Activated gamma-delta T cell (primary cell): ENCODE results near the gene MYO1B.

ENCODE experiments used
- DNase-seq: peaks from one replicate; lab custom pipeline; 2025; lab: John Stamatoyannopoulos, UW

MYO1B gene

GRCh38 chr2:191322828-191323506, 77.8 kb downstream of the MYO1B start:
- DNase-seq, result no peak

- no peak for DNase-seq
Measured at GRCh38 chr2:191325651-191326365, 80.6 kb downstream of the MYO1B start.

GRCh38 chr2:191327484-191327883, 82.3 kb downstream of the MYO1B start:
- DNase-seq, result no peak

GRCh38 chr2:191328150-191328809, 83.1 kb downstream of the MYO1B start:
- DNase-seq, result no peak

DNA sequence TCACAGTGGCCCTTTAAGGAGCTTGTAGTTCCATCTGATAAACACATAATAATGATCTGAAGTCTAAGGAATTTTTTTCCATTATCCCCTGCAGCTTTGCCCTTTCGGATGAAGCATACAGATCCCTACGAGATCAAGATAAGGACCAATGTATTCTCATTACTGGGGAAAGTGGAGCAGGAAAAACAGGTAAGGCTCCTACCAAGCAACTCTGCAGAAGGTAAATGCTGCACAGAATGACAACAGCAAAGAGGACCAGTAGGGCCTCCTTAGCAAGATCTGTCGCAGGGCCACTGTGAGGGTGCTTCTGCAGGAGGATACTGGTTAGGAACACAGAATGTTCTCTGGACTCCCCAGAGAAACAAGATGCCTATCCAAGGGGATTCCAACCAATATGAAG, 84.6 kb downstream of the MYO1B start:
- DNase-seq, result no peak

- no peak for DNase-seq
Measured at GRCh38 chr2:191333911-191334357, 88.7 kb downstream of the MYO1B start.

DNA sequence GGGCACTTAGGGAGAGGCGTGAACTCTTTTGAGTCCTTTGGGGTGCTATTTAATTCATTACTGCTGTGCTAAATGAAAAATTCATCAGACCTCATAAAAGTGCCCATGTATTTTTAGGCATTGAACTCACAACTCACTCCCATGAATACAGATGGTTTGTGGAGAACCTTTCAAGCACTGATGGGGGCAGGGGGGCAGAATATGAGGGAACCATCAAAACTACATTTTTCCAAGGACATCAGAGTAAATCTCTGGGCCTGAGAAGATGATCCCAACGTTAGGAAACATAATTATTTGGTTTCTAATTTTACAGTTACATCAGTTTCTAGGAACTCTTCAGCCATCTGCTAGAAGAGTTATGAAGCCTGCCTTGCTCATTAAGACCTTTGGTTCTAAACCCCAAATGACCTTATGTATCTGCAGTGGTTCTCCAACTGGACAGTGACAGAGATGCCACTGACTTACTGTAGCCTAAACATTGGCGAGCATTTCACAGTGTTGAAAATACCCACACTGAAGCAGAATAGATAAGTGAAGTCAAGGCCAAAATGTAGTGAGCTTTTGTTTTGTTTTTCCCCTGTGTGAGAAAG, 90.8 kb downstream of the MYO1B start:
- DNase-seq, result no peak

DNA sequence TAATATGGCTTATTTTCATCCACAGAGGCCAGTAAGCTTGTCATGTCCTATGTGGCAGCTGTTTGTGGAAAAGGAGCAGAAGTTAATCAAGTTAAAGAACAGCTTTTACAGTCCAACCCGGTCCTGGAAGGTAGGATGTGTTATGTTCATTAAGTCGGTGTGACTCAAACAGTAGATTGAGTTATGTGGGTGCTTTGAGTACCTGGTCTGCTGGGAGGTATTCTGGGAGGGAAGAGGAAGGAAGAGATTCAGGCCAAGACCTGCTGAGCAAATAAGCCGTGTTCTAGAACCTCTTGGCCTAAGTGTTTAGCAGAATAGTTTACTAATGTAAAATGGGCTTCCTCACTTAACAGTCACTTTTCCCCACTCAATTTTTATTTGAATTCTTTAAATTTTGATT, 96.2 kb downstream of the MYO1B start:
- DNase-seq, result no peak

GRCh38 chr2:191343796-191344338, 98.7 kb downstream of the MYO1B start:
- DNase-seq, result no peak

GRCh38 chr2:191345788-191346187, 100.6 kb downstream of the MYO1B start:
- no peak for DNase-seq

GRCh38 chr2:191347154-191347553, 102.0 kb downstream of the MYO1B start:
- DNase-seq, result no peak

- no peak for DNase-seq
Measured at GRCh38 chr2:191347881-191348280, 102.7 kb downstream of the MYO1B start.

GRCh38 chr2:191349990-191350389, 104.8 kb downstream of the MYO1B start:
- no peak for DNase-seq

DNA sequence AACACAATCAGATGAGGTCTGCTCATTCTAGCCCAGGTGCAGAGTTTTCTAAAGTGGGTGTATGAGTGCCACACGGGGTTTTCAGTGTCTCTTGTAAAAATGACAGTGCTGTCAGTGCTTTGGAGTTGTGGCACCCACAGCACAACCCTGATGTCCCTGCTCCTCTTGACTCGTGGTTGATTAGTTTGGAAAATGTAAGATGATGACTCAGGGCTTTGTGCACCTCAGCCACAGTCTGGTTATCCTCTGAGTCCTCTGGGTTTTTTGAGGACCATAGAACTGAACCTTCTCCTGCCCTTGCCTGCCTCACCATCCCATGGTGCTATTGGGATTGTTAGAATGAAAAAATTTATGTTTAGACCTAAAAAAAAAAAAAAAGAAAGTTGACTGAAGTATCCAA, 105.6 kb downstream of the MYO1B start:
- no peak for DNase-seq

DNA sequence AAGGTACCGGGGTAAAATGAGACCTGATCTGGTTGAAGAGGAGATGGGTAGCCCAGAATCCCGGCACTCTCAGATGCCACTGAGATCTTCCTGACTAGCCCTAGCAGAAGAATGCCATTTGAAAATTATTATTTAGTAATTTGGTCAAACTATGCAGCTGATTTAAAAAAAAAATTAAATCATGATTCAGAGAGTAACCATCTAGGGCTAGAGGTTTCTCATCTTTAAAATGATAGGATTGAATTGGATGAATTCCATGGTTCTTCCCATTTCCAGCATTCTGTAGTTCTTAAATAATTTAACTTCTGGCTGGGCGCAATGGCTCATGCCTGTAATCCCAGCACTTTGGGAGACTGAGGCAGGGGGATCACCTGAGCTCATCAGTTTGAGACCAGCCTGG, 106.1 kb downstream of the MYO1B start:
- no peak for DNase-seq

DNA sequence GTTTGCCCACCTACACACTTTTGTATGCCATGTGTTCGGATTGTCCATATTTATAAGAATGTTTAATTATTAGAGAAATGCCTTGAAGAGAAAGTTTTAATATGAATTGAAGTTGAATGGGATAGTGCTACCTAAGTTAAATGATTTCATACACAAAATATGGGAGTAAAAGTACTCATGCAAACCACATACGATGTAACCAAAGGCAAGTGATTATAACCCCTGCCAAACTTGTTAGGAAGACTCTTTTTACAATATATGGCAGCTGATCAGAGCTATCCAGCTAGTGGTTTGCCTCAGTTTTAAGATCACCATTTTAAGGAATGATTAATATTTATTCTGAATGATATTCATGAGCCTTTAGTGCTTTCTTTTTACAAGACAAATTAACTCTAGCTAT, 106.7 kb downstream of the MYO1B start:
- no peak for DNase-seq

DNA sequence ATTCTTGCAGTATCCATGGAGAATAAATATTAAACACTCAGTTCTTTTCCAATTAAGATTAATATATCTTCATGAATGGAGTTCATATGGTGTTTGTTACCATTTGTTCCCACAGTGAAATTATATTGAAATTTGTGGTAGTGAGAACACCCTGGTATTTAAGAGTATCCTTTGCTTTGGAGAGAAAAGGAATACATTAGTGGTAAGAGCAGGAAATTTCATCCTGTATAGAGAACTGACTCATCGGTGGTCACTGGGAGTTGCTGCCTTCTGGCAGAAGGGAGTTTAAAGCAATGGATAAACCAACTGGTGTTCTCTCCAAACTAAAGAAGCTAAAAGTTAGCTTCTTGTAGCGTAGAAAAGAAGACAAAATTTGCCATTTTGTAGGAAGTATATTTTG, 107.3 kb downstream of the MYO1B start:
- DNase-seq, result no peak

- no peak for DNase-seq
Measured at GRCh38 chr2:191355170-191355758, 110.1 kb downstream of the MYO1B start.

GRCh38 chr2:191357678-191358077, 112.5 kb downstream of the MYO1B start:
- no peak for DNase-seq

DNA sequence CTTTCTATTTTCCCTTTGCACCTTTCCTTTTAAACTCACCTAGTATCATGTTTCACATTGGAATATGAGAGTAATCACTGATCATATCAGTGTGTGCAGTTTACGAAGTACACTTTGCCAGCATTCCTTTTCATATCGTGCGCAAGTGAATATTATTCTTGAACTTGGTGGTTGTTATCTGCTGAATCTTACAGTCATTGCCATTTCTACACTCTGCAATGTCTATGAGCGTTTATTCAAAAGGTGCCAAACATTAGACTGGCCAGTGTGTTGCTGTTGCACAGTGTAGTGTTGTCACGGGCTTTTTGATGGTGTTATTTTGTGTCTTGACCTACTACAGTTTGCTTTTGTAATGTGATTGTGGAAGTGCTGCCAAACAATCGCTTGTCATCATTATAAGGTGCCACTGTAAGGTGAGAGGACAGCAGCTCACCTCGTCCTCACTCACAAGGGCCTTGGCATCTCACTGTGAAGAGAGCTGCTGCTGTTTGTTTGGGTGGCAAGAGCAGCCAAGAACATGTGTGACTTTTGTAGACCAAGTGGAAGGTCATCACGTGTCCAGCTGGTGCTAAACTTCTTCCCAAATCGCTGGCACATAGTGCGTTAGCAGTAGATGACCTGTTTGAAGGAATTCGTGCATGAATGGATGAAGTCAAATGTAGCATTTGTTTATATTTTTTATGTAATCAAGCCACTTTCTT, 113.3 kb downstream of the MYO1B start:
- no peak for DNase-seq

DNA sequence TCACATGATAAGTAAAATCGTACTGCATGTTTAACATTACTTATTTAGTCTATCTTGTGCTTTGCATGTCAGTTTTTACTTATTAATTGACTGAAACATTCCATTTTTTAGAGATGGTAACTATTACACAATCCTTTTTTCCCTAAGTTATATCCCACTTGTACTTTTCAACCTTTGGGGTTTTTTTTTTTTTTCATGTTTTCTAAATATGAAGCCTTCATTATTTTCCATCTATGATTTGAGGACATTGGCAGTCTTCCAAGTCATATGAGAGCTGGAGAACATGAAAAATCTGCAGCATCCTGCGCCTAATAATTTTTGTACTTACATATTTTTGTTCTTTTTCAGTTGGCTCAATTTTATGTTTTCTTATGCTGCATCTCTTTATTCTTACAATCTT, 113.9 kb downstream of the MYO1B start:
- DNase-seq, result no peak
